IPS-18a (cell line): Measurements from ENCODE around the gene TVP23A.
A peak's percentile ranks its signal among the peaks of the same experiment; 100 is the strongest.

Source experiments
- H3K27ac ChIP-seq: one replicate; pipeline ENCODE4 v1.5.1; 2013; ENCODE audit warnings: low read length
- H3K27me3 ChIP-seq: one replicate; pipeline ENCODE4 v1.6.1; 2013; ENCODE audit warnings: mild to moderate bottlenecking, low read length; ENCODE audit not compliant: control insufficient read depth, insufficient read depth
- H3K36me3 ChIP-seq: one replicate; pipeline ENCODE4 v1.6.1; 2013; ENCODE audit warnings: low read depth, low read length; ENCODE audit not compliant: control insufficient read depth
- H3K4me1 ChIP-seq: one replicate; pipeline ENCODE4 v1.6.1; 2013; ENCODE audit warnings: low read depth, low read length; ENCODE audit not compliant: control insufficient read depth
- H3K4me3 ChIP-seq: one replicate; pipeline ENCODE4 v1.5.1; 2013; ENCODE audit warnings: low read length
- H3K9ac ChIP-seq: one replicate; pipeline ENCODE4 v1.6.1; 2013; ENCODE audit warnings: mild to moderate bottlenecking, low read length, moderate library complexity
- H3K9me3 ChIP-seq: one replicate; pipeline ENCODE4 v1.6.1; 2013; ENCODE audit warnings: low read depth, low read length; ENCODE audit not compliant: control insufficient read depth

The TVP23A gene

GRCh38 chr16:10817963-10818941 is at the start of gene TVP23A:
Gene TVP23A, minus strand, starts transcription at chr16:10818794. Its CDS starts 301 bp downstream, at chr16:10818493.
- H3K9me3 ChIP-seq: no peaks in the 10 kb centered on the region
- H3K9ac ChIP-seq: no peak within 1 kb of the TSS
- H3K27ac ChIP-seq: no peak within 1 kb of the TSS
- no peaks in the 10 kb centered on the region for H3K36me3 ChIP-seq
- H3K27me3 ChIP-seq: peaks cover 6% of the 10 kb centered on the region
- peak within 1 kb of the TSS; percentile 51 for H3K4me3 ChIP-seq
- H3K4me1 ChIP-seq: no peaks in the 10 kb centered on the region

- no peak overlapping the region for H3K27ac ChIP-seq
- H3K4me1 ChIP-seq: no peaks in the 10 kb centered on the region
- no peak overlapping the region for H3K9ac ChIP-seq
- no peak overlapping the region for H3K4me3 ChIP-seq
- no peaks in the 10 kb centered on the region for H3K36me3 ChIP-seq
- no peaks in the 10 kb centered on the region for H3K27me3 ChIP-seq
- no peaks in the 10 kb centered on the region for H3K9me3 ChIP-seq
Measured at GRCh38 chr16:10868104-10868595, 49.6 kb upstream of the TVP23A start.

- Histone ChIP-seq H3K9ac (no peak overlapping the region), H3K9me3 (no peaks in the 10 kb centered on the region), H3K4me3 (no peak overlapping the region), H3K36me3 (no peaks in the 10 kb centered on the region), H3K4me1 (no peaks in the 10 kb centered on the region), H3K27ac (no peak overlapping the region), H3K27me3 (no peaks in the 10 kb centered on the region)
Measured at GRCh38 chr16:10867199-10867598, 48.6 kb upstream of the TVP23A start.

GRCh38 chr16:10865991-10866966 is 47.7 kb upstream of the TVP23A start:
- no peak overlapping the region for H3K9ac ChIP-seq
- H3K27me3 ChIP-seq: no peaks in the 10 kb centered on the region
- no peaks in the 10 kb centered on the region for H3K36me3 ChIP-seq
- no peaks in the 10 kb centered on the region for H3K4me1 ChIP-seq
- H3K27ac ChIP-seq: no peak overlapping the region
- no peak overlapping the region for H3K4me3 ChIP-seq
- H3K9me3 ChIP-seq: no peaks in the 10 kb centered on the region

- H3K4me1 ChIP-seq: no peaks in the 10 kb centered on the region
- H3K9ac ChIP-seq: no peak overlapping the region
- H3K27ac ChIP-seq: no peak overlapping the region
- no peak overlapping the region for H3K4me3 ChIP-seq
- no peaks in the 10 kb centered on the region for H3K9me3 ChIP-seq
- H3K27me3 ChIP-seq: no peaks in the 10 kb centered on the region
- no peaks in the 10 kb centered on the region for H3K36me3 ChIP-seq
Measured at GRCh38 chr16:10862438-10862837, 43.8 kb upstream of the TVP23A start.

GRCh38 chr16:10859658-10860057 is 41.1 kb upstream of the TVP23A start:
- no peak overlapping the region for H3K27ac ChIP-seq
- no peaks in the 10 kb centered on the region for H3K27me3 ChIP-seq
- no peak overlapping the region for H3K4me3 ChIP-seq
- no peaks in the 10 kb centered on the region for H3K9me3 ChIP-seq
- H3K36me3 ChIP-seq: no peaks in the 10 kb centered on the region
- H3K9ac ChIP-seq: no peak overlapping the region
- no peaks in the 10 kb centered on the region for H3K4me1 ChIP-seq

- H3K27ac ChIP-seq: no peak overlapping the region
- H3K9me3 ChIP-seq: no peaks in the 10 kb centered on the region
- no peak overlapping the region for H3K4me3 ChIP-seq
Measured at GRCh38 chr16:10859020-10859419, 40.4 kb upstream of the TVP23A start.

GRCh38 chr16:10858203-10858602 is 39.6 kb upstream of the TVP23A start:
- Histone ChIP-seq H3K27ac (no peak overlapping the region), H3K9ac (no peak overlapping the region), H3K4me3 (no peak overlapping the region), H3K27me3 (no peaks in the 10 kb centered on the region), H3K9me3 (no peaks in the 10 kb centered on the region), H3K4me1 (no peaks in the 10 kb centered on the region), H3K36me3 (no peaks in the 10 kb centered on the region)

More at GRCh38 chr16:10859020-10859419, 40.4 kb upstream of the TVP23A start:
- no peak overlapping the region for H3K9ac ChIP-seq
- no peaks in the 10 kb centered on the region for H3K4me1 ChIP-seq
- no peaks in the 10 kb centered on the region for H3K27me3 ChIP-seq
- H3K36me3 ChIP-seq: no peaks in the 10 kb centered on the region

GRCh38 chr16:10856042-10856441 is 37.4 kb upstream of the TVP23A start:
- no peaks in the 10 kb centered on the region for H3K27me3 ChIP-seq
- no peaks in the 10 kb centered on the region for H3K4me1 ChIP-seq
- no peak overlapping the region for H3K4me3 ChIP-seq
- no peaks in the 10 kb centered on the region for H3K9me3 ChIP-seq
- no peaks in the 10 kb centered on the region for H3K36me3 ChIP-seq
- no peak overlapping the region for H3K27ac ChIP-seq
- no peak overlapping the region for H3K9ac ChIP-seq

- H3K9ac ChIP-seq: no peak overlapping the region
- H3K4me1 ChIP-seq: no peaks in the 10 kb centered on the region
Measured at GRCh38 chr16:10852948-10853347, 34.4 kb upstream of the TVP23A start.

GRCh38 chr16:10852286-10852685 is 33.7 kb upstream of the TVP23A start:
- Histone ChIP-seq H3K36me3 (no peaks in the 10 kb centered on the region), H3K27ac (no peak overlapping the region), H3K4me3 (no peak overlapping the region), H3K27me3 (no peaks in the 10 kb centered on the region), H3K9ac (no peak overlapping the region), H3K9me3 (no peaks in the 10 kb centered on the region), H3K4me1 (no peaks in the 10 kb centered on the region)

More at GRCh38 chr16:10852948-10853347, 34.4 kb upstream of the TVP23A start:
- Histone ChIP-seq H3K27me3 (no peaks in the 10 kb centered on the region), H3K27ac (no peak overlapping the region), H3K36me3 (no peaks in the 10 kb centered on the region), H3K9me3 (no peaks in the 10 kb centered on the region), H3K4me3 (no peak overlapping the region)
